ENCODE measurements around the gene P2RY14. TPM values are rescaled to one million over a fixed set of nuclear protein-coding genes. Genes with fewer than 3 reads are reported as not detected.
"Not testable (repeated sequence)": the region's sequence is repeated elsewhere in the genome, so short reads cannot be mapped to it uniquely, and the experiment has no call there.

P2RY14 gene
- total RNA-seq, 1 experiment from 2014 or later = 0.03 TPM

GRCh38 chr3:151262871-151263525 lies 15.3 kb downstream of the P2RY14 start:
- no peak for DNase-seq (ENCODE audit: low spot score)

- DNase-seq (ENCODE audit: low spot score) = no peak
These were observed 18.7 kb downstream of the P2RY14 start for GRCh38 chr3:151259664-151260063.

- no peak for DNase-seq (ENCODE audit: low spot score)
These were observed 21.6 kb downstream of the P2RY14 start for GRCh38 chr3:151256749-151257148.

GRCh38 chr3:151248772-151249337 lies 29.5 kb downstream of the P2RY14 start:
- DNase-seq (ENCODE audit: low spot score) = no peak

GRCh38 chr3:151242006-151242405 lies 36.3 kb downstream of the P2RY14 start:
- DNase-seq (ENCODE audit: low spot score) = not testable (repeated sequence)

- peak; percentile 38 for DNase-seq (ENCODE audit: low spot score)
These were observed 41.6 kb downstream of the P2RY14 start for GRCh38 chr3:151236736-151237135.

GRCh38 chr3:151236316-151236715 lies 42.0 kb downstream of the P2RY14 start:
- no peak for DNase-seq (ENCODE audit: low spot score)

- no peak for DNase-seq (ENCODE audit: low spot score)
These were observed 43.5 kb downstream of the P2RY14 start for GRCh38 chr3:151234825-151235224.

- DNase-seq (ENCODE audit: low spot score) = no peak
These were observed 45.4 kb downstream of the P2RY14 start for GRCh38 chr3:151232991-151233390.

GRCh38 chr3:151232403-151232802 lies 45.9 kb downstream of the P2RY14 start:
- not testable (repeated sequence) for DNase-seq (ENCODE audit: low spot score)

- no peak for DNase-seq (ENCODE audit: low spot score)
These were observed 47.7 kb downstream of the P2RY14 start for GRCh38 chr3:151230646-151231045.

- DNase-seq (ENCODE audit: low spot score) = peak; percentile 24
These were observed 49.7 kb downstream of the P2RY14 start for GRCh38 chr3:151228666-151229040.

GRCh38 chr3:151227807-151228665 lies 50.3 kb downstream of the P2RY14 start:
- DNase-seq (ENCODE audit: low spot score) = peak; percentile 87

- no peak for DNase-seq (ENCODE audit: low spot score)
These were observed 51.0 kb downstream of the P2RY14 start for GRCh38 chr3:151227266-151227806.

- no peak for DNase-seq (ENCODE audit: low spot score)
These were observed 51.5 kb downstream of the P2RY14 start for GRCh38 chr3:151226825-151227224.

GRCh38 chr3:151226088-151226563 lies 52.2 kb downstream of the P2RY14 start:
- DNase-seq (ENCODE audit: low spot score) = peak; percentile 67

- no peak for DNase-seq (ENCODE audit: low spot score)
These were observed 53.0 kb downstream of the P2RY14 start for GRCh38 chr3:151225040-151225975.

- no peak for DNase-seq (ENCODE audit: low spot score)
These were observed 54.0 kb downstream of the P2RY14 start for GRCh38 chr3:151224268-151224866.

GRCh38 chr3:151219056-151219455 lies 59.3 kb downstream of the P2RY14 start:
- peak; percentile 70 for DNase-seq (ENCODE audit: low spot score)

GRCh38 chr3:151218136-151218535 lies 60.2 kb downstream of the P2RY14 start:
- no peak for DNase-seq (ENCODE audit: low spot score)
